Mucosa of rectum (tissue), 2 donors: ENCODE results near the gene POU3F1.

Experiments
- H3K27ac ChIP-seq, 2 donors: one replicate each; pipeline ENCODE4 v1.7.0; 2013; ENCODE audit warnings: inconsistent platforms in 2 of 2, low read depth in 2 of 2, low read length in 2 of 2
- H3K27me3 ChIP-seq, 2 donors: one replicate each; pipeline ENCODE4 v1.7.0; 2013; ENCODE audit warnings: low read length in 2 of 2; ENCODE audit not compliant: control insufficient read depth in 2 of 2, insufficient read depth in 2 of 2
- H3K36me3 ChIP-seq, 2 donors: one replicate each; pipeline ENCODE4 v1.7.0; 2013; ENCODE audit warnings: low read length in 2 of 2; ENCODE audit not compliant: control insufficient read depth in 2 of 2, insufficient read depth in 2 of 2
- H3K4me1 ChIP-seq, 2 donors: one replicate each; pipeline ENCODE4 v1.7.0; 2013; ENCODE audit warnings: low read length in 2 of 2, mild to moderate bottlenecking in 1 of 2; ENCODE audit not compliant: control insufficient read depth in 2 of 2, insufficient read depth in 2 of 2
- H3K4me3 ChIP-seq, 2 donors: one replicate each; pipeline ENCODE4 v1.7.0; 2013; ENCODE audit warnings: low read length in 2 of 2
- H3K9ac ChIP-seq, 2 donors: one replicate each; pipeline ENCODE4 v1.7.0; 2013; ENCODE audit warnings: low read length in 2 of 2, low read depth in 1 of 2, mild to moderate bottlenecking in 1 of 2
- H3K9me3 ChIP-seq, 2 donors: one replicate each; pipeline ENCODE4 v1.7.0; 2013; ENCODE audit warnings: low read length in 2 of 2; ENCODE audit not compliant: control insufficient read depth in 2 of 2
- donor health status: healthy.
- donor health status: Normal muscosa, but diverticular disease.

Gene POU3F1

GRCh38 chr1:38087676-38088075, 41.1 kb upstream of the POU3F1 start:
- Histone ChIP-seq H3K9ac (no peak overlapping the region), H3K27ac (no peak overlapping the region), H3K9me3 (no peaks in the 10 kb centered on the region), H3K36me3 (no peaks in the 10 kb centered on the region), H3K4me3 (no peak overlapping the region), H3K27me3 (peaks cover 2 to 3% of the 10 kb centered on the region in 2 donors), H3K4me1 (no peaks in the 10 kb centered on the region)

DNA sequence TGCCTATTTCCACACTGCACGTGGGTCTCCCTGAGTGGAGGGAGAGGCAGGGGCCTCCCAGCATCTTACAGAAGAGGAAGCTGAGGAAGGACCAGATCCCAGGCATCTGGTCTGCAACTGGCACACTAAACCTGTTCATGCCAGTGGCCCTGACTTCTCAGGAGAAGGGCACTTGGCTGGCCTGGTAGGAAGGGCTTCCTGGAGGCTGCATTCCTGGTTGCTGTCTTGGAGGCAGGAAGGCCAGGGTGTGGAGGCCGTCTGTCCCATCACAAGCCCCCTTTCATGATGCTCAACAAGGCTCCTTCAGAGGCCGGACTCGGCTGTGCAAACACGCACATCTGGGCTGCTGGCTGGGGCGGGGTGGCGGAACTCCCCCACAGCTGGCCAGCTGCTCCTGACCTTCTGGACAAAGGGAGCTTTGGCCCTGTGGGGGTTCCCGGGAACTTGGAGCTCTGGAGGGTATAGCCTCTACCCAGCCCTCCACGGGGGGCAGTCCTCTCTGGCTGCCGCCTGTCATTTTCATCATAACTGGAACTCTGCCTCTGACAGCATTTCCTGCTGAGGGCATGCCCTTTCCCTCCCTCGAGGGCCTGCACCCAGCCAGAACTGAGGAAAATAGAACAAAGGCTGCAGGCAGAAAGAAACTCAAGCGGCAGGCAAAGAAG, 39.2 kb upstream of the POU3F1 start:
- Histone ChIP-seq H3K9ac (no peak overlapping the region), H3K27ac (no peak overlapping the region), H3K9me3 (no peaks in the 10 kb centered on the region), H3K27me3 (peaks cover 0 to 2% of the 10 kb centered on the region in 2 donors), H3K36me3 (no peaks in the 10 kb centered on the region), H3K4me1 (no peaks in the 10 kb centered on the region), H3K4me3 (no peak overlapping the region)

DNA sequence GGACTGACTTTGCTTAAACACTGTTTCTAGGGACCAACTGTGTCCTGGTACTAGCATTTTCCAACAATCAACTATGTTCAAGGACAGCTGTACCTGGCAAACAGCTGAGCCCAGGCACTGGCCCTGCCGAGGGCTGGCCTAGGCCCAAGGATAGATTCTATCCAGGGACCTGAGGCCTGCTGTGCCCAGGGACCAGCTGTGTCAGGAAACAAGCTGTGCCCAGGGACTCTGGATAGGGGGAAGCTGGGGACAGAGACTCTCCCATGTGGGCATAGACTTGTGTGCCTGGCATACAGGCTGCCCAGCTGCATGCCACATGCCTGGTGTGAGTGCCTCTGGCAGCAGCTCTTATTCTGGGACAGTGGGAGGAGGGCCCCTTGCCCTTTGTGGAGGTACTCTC, 38.1 kb upstream of the POU3F1 start:
- Histone ChIP-seq H3K9me3 (no peaks in the 10 kb centered on the region), H3K27me3 (peaks cover 0 to 2% of the 10 kb centered on the region in 2 donors), H3K4me1 (no peaks in the 10 kb centered on the region), H3K4me3 (no peak overlapping the region), H3K9ac (no peak overlapping the region), H3K27ac (no peak overlapping the region), H3K36me3 (no peaks in the 10 kb centered on the region)

DNA sequence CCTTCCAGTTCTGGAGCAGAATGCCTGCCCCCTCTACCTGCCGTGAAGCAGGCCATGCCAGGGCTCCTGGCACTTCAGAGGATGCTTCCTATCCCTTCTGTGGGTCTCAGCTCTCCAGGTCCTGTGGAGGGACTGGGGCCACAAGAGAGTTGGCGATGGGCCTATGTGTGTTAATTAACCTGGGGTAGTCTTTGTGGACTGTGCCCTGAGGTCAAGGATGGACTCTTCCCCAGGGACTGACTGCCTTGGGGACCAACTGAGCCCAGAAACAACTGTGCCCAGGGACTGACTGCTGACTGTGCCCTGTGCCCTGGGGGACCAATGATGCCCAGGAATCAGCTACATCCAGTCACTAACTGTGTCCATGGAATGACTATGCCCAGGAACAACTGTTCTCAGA, 37.5 kb upstream of the POU3F1 start:
- Histone ChIP-seq H3K27ac (no peak overlapping the region), H3K9me3 (no peaks in the 10 kb centered on the region), H3K27me3 (no peaks in the 10 kb centered on the region), H3K9ac (no peak overlapping the region), H3K4me3 (no peak overlapping the region), H3K36me3 (no peaks in the 10 kb centered on the region), H3K4me1 (no peaks in the 10 kb centered on the region)

- no peaks in the 10 kb centered on the region for H3K36me3 ChIP-seq
- no peak overlapping the region for H3K9ac ChIP-seq
- H3K4me1 ChIP-seq, result no peaks in the 10 kb centered on the region
- no peak overlapping the region for H3K27ac ChIP-seq
- H3K9me3 ChIP-seq, result no peaks in the 10 kb centered on the region
- no peak overlapping the region for H3K4me3 ChIP-seq
- H3K27me3 ChIP-seq, result no peaks in the 10 kb centered on the region
Measured at GRCh38 chr1:38083541-38083940, 36.9 kb upstream of the POU3F1 start.

DNA sequence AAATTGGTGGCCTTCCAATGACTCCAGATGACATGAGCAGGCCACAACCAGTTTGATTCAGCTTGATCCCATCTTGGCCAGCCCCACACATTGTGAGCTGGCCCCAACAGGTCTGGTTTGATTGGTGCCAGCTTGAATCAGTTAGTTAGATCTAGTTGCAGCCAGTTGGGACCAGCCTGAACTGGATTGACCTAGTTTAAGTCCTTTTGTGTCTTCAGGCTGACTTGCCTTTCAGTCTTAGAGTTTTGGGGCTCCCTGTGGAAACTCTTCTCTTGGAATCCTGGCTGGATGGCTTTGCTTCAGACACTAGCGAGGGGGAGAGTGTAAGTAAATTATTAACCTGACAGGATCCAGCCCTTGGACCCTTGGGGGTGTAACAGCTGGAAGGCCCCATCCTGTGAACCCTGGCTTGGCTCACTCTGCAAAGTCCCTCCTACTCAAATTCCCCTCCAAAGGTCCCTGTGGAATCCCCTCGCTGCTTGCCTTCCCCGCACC, 36.2 kb upstream of the POU3F1 start:
- Histone ChIP-seq H3K9me3 (no peaks in the 10 kb centered on the region), H3K27me3 (no peaks in the 10 kb centered on the region), H3K9ac (no peak overlapping the region), H3K4me3 (no peak overlapping the region), H3K36me3 (no peaks in the 10 kb centered on the region), H3K27ac (no peak overlapping the region), H3K4me1 (no peaks in the 10 kb centered on the region)

DNA sequence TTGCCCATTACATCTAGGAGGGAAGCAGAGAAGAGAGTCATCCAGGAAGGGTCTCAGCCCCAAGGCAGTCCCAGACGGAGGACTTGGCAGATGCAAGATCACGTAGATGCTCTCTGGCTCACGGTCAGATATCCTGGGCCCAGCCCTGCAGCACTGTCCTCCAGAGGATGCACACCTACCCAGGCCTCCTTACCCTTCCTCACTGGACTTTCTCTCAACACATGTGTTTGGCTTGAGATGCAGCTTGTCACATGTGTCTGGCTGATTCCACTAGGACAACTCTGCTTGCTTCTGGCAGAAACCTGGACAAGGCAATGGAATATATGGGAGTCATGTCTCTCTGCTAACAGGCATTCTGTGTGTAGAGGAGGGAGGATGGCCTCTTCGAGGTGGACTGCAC, 32.4 kb upstream of the POU3F1 start:
- no peak overlapping the region for H3K9ac ChIP-seq

DNA sequence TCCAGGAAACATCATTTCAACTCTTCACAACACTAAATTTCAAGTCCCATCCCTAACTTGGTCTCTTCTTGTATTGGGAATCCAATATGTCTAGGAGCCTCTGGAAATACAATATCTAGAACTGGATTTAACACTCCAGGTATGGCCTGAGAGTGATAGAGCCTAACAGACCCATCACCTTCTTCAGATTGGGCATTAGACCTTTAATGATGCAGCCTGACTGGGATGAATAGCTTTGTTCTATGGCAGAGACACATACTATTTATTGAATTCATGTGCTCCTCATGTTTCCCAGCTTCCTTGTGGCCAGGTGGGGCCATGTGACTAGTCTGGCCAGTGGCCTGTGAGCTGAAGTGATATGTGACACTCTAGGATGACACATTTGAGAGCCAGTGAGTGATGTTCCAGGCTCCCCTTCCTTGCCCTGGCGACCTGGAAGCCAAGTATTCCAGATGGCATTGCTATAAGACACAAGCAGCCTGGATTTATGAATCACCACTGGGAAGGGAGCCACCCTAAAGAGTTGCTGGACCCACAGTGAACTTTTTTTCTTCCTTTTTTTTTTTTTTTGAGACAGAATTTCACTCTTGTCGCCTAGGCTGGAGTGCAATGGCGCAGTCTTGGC, 31.0 kb upstream of the POU3F1 start:
- Histone ChIP-seq H3K4me3 (no peak overlapping the region), H3K27ac (no peak overlapping the region), H3K9ac (no peak overlapping the region), H3K4me1 (no peaks in the 10 kb centered on the region), H3K9me3 (no peaks in the 10 kb centered on the region), H3K27me3 (no peaks in the 10 kb centered on the region), H3K36me3 (no peaks in the 10 kb centered on the region)

More for the DNA sequence above, 32.4 kb upstream of the POU3F1 start:
- Histone ChIP-seq H3K4me3 (no peak overlapping the region), H3K4me1 (no peaks in the 10 kb centered on the region), H3K27me3 (no peaks in the 10 kb centered on the region), H3K27ac (no peak overlapping the region), H3K36me3 (no peaks in the 10 kb centered on the region), H3K9me3 (no peaks in the 10 kb centered on the region)

DNA sequence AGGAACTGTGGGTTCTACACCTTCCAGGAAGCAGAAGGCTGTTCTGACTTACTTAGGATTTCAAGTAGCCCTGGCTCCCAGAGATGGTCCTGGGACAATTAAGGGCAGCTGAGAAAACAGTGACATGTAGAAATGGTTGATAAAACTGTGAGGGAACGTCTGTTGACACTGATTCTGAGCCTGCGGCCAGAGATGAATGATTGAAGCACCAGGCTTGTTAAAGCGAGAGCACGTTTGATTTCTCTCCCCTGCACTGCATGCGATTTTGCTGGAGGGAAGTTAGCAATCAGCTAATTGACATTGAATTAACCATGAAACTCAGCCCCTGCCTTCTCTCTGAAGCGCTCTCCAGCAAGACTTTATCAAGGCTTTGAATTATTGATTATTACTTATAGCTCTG, 29.9 kb upstream of the POU3F1 start:
- no peaks in the 10 kb centered on the region for H3K27me3 ChIP-seq
- H3K4me1 ChIP-seq, result no peaks in the 10 kb centered on the region
- no peak overlapping the region for H3K4me3 ChIP-seq
- H3K27ac ChIP-seq, result no peak overlapping the region
- no peaks in the 10 kb centered on the region for H3K36me3 ChIP-seq
- no peak overlapping the region for H3K9ac ChIP-seq
- no peaks in the 10 kb centered on the region for H3K9me3 ChIP-seq

GRCh38 chr1:38076038-38076437, 29.4 kb upstream of the POU3F1 start:
- no peak overlapping the region for H3K27ac ChIP-seq
- H3K9me3 ChIP-seq, result no peaks in the 10 kb centered on the region
- no peak overlapping the region for H3K9ac ChIP-seq
- H3K27me3 ChIP-seq, result no peaks in the 10 kb centered on the region
- no peaks in the 10 kb centered on the region for H3K4me1 ChIP-seq
- H3K36me3 ChIP-seq, result no peaks in the 10 kb centered on the region
- H3K4me3 ChIP-seq, result no peak overlapping the region
